IPS-18c (cell line): ENCODE results near the gene GNB3.

Experiments used
- H3K4me3 ChIP-seq: 2 replicates; pipeline ENCODE4 v1.7.0; 2013; ENCODE audit warnings: low read depth, mild to moderate bottlenecking, low read length, moderate library complexity; ENCODE audit not compliant: insufficient read depth
- H3K9me3 ChIP-seq: one replicate; pipeline ENCODE4 v1.6.1; 2013; ENCODE audit warnings: mild to moderate bottlenecking, low read length, moderate library complexity; ENCODE audit not compliant: control insufficient read depth, insufficient read depth

The GNB3 gene

DNA sequence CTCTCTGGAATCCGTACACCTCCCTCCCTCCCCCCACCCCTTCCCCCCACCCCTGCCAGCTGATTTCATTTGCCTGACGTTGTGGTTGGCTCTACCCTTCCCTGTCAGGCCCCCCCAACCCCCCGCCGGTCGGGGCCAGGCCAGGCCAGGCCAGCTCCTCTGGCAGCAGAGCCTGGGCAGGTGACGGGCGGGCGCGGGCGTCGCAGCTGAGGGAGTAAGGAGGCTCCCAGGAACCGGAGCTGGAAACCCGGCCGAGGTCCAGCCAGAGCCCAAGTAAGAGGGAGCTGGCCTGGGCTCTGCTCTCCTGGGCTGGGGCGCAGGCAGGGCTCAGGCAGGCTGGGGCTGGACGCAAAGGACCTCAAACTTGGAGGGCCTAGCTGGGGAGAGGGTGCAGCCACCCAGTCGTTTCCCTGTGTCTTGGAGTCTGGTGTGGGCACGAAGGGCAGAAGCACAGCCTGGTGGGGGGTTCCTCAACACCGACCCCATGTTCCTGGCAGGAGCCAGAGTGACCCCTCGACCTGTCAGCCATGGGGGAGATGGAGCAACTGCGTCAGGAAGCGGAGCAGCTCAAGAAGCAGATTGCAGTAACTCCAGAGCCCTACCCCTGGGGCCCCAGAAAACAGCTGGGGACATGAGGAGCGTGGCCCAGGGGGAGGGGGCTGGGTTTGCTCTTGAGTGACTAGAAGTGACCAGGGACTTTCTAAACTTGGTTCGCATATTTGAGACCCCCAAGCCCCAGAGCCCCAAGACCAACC, at the start of gene GNB3:
Gene GNB3, plus strand, starts transcription at position 165 of the 755 bp plus-strand sequence. Its CDS starts 363 bp downstream, at position 528.
- no peak within 1 kb of the TSS for H3K4me3 ChIP-seq
- no peaks in the 10 kb centered on the region for H3K9me3 ChIP-seq

DNA sequence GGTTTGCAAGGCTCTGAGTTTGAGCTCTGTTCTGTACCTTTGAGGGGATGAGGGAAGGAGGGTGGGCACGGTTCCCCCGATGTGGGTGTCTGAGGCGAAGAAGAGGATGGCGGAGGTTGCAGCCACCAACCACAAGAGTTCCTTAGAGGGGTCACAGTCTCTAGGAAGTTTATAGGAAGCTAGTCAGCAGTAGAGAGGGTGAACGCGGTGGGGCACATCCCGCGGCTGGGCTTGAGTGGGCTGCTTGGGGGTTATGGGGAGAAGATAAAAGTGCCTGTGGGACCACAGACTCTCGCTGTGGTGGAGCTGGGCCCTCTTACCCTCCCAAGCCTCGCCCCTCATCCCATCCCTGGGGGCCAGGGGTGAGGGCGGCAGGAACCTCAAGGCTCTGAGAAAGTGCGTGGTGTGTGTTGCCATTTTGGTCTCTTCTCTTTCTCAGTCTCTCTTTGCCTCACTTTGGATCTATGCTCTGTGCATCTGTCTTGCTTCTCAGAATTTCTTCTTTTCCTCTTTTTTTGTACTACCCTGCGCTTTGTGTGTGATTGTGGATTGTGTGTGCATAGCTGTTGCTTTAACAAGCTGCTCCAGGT, 48.7 kb upstream of the GNB3 start:
- no peak overlapping the region for H3K4me3 ChIP-seq

DNA sequence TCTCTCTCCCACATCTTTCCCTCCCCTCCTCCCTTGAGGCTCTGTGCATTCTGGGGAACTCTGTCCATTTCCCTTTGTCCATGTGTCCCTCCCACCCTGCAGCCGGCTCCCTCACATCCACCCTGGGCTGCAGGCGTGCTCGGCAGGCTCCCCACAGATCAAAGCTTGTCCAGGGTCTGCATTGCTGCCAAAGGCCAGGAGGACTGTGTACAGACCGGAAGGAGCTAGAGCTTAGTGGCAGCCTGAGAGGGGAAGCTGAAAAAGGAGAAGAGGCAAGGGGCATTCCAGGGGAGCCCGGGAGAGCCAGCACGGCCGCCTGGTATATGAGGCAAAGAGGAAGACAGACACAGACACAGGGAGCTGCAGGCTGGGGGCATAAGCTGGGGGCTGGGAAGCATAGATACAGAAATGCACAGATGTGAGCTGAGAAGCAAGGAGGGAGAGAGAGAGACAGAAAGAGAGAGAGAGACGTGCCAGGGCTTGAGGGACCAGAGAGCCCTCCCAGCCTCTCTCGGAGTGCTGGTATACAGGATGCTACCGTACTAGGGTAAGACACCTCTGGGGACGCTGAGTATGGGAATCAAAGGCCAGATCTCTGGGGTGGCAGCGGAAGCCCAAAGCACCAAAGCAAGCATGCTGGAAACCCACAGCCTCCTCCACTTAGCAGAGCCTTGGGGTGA, 48.1 kb upstream of the GNB3 start:
- Histone ChIP-seq H3K9me3 (no peaks in the 10 kb centered on the region), H3K4me3 (no peak overlapping the region)

More for the DNA sequence above, 48.7 kb upstream of the GNB3 start:
- H3K9me3 ChIP-seq = no peaks in the 10 kb centered on the region

DNA sequence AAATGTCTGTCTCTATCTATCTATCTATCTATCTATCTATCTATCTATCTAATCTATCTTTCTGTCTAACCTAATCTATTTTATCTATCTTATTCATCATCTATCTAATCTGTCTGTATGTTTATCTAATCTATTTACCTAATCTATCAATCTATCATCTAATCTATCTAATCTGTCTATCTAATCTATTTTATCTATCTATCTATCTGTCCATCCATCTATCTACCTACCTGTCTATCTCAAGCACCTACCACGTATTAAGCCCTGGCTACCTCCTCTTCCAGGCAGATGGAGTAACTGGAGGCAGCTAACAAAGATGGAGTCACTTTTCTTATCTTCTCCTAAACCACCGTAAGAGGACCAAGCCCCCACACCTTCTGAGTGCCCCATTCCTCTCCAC, 45.6 kb upstream of the GNB3 start:
- Histone ChIP-seq H3K4me3 (no peak overlapping the region), H3K9me3 (no peaks in the 10 kb centered on the region)

DNA sequence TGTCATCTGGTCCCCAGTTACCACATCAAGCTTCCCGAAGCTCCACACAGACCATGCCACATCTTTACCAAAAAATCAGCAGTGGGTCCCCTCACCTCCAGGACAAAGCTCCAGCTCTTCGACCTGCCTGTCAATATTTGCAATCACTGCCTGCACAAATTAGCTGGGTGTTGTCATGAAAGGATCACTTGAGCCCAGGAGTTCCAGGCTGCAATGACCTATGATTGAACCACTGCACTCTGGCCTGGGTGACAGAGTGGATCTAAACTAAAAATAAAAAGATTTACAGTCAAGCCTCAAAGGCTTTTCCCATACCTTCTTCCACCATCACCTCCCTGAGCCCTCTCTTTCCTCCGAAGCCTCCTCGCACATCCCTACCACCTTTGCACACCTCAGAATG, 44.1 kb upstream of the GNB3 start:
- Histone ChIP-seq H3K4me3 (no peak overlapping the region), H3K9me3 (no peaks in the 10 kb centered on the region)

DNA sequence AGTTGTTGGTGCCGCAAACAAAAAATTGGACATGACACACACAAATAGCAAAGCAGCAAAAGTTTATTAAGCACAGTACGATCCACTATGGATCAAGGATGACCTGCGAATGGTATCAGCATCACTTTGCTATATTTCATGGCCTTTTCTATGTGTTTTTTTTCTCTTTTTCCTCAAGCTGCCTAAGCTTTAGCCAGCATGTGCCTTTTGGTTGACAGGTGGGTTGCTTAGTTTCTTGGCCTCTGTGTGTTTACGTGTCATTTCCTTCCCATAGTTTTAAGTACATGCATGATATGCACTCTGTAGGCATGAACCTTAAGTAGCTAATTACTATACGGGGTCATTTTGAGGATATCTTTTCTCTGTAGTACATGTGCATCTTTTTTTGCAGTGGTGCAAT, 41.6 kb upstream of the GNB3 start:
- no peak overlapping the region for H3K4me3 ChIP-seq
- no peaks in the 10 kb centered on the region for H3K9me3 ChIP-seq

DNA sequence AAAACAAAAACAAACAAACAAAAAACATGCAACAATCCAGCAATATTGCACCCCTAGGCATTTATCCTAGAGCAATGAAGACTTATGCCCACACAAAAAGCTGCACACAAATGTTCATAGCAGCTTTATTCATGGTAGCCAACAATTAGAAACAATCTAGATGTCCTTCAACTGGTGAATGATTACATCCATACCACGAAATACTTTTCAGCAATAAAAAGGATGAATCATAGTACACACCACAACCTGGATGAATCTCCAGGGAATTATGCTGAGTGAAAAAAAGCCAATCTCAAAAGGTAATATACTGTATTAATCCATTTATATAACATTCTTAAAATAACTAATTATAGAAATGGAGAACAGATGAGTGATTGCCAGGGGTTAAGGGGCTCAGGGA, 33.6 kb upstream of the GNB3 start:
- H3K4me3 ChIP-seq = no peak overlapping the region
- no peaks in the 10 kb centered on the region for H3K9me3 ChIP-seq

DNA sequence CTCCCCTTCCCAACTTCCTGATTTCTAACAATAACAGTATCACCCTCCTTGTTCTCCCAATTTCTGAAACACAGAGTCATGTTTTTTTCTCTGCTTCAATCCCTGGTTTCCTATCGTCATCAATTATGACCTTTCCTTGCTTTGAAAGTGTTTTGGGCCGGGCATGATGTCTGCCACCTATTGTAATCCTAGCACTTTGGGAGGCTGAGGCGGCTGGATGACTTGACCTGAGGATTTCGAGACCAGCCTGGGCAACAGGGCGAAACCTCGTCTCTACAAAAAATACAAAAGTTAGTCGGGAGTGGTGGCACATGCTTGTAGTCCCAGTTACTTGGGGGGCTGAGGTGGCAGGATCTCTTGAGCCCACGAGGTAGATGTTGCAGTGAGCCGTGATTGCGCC, 31.7 kb upstream of the GNB3 start:
- no peak overlapping the region for H3K4me3 ChIP-seq
- H3K9me3 ChIP-seq = no peaks in the 10 kb centered on the region

DNA sequence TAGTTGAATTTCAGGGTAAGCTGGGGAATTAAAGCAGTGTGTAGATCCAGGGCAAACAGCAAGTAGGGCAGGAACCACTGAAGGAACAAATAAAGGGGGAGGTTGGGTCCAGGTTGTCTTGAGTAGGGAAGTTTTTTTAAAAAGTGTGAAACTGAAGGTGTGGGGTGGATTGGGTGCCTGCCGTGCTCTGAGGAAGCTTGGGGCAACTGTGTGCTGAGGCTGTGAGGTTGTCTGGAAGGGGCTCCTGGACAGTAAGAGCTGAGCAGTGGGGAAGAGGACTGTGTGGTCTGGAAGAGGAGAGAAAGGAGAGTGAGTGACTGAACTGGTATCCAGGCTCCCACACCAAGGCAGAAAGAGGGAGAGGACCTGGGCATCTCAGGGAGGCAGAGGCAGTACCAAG, 30.0 kb upstream of the GNB3 start:
- H3K9me3 ChIP-seq = no peaks in the 10 kb centered on the region

DNA sequence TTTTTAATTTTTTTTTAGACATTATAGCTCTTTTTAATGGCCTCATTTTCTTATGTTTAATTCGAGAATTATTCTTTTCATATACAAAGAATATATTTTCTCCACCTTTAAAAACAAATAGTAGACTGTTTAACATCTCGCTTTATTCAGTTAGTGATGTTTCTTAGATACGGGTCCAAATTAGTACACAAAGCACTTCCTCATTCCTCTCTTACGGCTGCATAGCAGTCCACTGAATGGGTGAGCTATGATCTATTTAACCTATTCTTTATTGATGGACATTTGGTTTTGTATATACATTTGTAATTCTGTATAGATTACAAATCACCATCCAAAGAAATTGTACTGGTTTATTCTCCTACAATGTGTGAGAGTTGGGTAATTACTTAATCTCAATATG, 27.4 kb upstream of the GNB3 start:
- H3K9me3 ChIP-seq = no peaks in the 10 kb centered on the region
- no peak overlapping the region for H3K4me3 ChIP-seq

More for the DNA sequence above, 30.0 kb upstream of the GNB3 start:
- no peak overlapping the region for H3K4me3 ChIP-seq

DNA sequence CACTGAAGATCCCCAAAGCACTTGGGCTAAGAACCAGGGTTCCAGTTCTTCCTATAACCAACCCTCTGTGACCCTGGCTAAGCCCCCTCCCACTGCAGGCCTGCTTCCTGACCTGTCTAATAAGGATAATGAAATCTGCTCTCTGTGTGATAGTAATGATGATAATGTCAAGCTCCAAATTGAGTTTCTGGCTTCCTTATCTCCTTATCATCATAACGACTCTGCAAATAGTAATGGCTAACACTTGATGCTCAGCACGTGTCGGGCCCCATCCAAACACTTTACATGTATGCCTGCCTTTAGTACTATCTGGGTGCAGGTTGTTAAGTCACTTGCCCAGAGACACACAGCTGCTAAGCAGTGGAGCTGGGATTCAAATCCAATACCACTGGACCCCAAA, 24.1 kb upstream of the GNB3 start:
- H3K9me3 ChIP-seq = no peaks in the 10 kb centered on the region

DNA sequence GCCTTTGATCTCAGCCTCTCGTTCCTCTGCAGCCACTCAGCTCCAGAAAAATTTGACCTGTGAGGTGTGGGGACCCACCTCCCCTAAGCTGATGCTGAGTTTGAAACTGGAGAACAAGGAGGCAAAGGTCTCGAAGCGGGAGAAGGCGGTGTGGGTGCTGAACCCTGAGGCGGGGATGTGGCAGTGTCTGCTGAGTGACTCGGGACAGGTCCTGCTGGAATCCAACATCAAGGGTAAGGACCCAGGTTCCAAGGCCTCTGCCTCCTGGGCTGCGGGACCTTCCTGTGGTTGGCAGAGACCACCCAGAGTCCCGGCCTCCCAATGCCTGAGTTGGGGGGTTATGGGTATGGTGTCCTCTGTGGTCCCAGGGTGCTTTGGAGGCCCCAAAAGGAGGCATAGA, 23.6 kb upstream of the GNB3 start:
- Histone ChIP-seq H3K9me3 (no peaks in the 10 kb centered on the region), H3K4me3 (no peak overlapping the region)

More for the DNA sequence above, 24.1 kb upstream of the GNB3 start:
- no peak overlapping the region for H3K4me3 ChIP-seq

DNA sequence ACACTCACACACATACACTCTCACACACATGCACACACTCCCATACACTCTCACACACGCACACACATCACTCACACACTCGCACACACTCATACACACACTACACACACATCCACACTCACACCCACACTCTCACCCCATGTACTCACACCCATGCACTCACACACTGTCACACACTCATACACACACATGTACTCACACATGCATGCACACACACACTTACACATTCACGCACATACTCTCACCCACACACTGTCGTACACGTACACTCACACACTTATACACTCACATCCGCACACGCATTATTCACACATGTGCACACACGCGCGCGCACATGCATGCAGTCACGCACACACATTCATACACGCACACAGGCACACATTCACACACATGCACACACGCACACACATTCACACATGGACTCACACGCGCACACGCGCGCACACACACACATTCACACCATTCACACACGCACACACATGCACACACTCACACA, 23.0 kb upstream of the GNB3 start:
- Histone ChIP-seq H3K9me3 (no peaks in the 10 kb centered on the region), H3K4me3 (no peak overlapping the region)

DNA sequence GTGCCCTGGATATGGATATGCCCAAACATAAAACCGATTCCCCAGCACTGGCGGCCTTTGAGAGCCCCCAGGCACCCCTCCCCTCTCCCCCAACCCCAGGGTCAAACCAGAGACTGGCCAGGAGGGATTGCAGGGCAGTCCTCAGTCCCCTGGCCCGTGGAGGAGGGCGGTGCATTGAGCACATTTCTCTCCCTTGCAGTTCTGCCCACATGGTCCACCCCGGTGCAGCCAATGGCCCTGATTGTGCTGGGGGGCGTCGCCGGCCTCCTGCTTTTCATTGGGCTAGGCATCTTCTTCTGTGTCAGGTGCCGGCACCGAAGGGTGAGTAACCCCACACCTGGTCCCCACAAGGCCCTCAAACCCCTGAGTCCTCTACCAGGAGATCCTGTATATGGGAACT, 22.5 kb upstream of the GNB3 start:
- no peak overlapping the region for H3K4me3 ChIP-seq

DNA sequence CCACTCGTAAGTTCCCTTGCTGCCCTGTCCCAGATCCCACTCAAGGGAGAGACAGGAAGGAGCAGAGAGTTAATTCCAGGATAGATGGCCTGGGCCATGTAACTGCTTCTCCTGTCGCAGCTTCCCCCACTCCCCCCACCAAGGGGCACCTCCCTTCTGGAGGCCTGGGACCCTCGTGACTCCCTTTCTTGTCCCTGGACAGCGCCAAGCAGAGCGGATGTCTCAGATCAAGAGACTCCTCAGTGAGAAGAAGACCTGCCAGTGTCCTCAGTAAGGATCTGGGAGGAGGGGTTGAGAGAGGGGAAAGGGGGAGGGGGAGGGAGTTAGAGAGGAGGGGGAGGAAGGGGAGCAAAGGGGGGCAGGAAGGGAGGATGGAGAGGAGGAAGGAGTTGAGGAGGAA, 22.1 kb upstream of the GNB3 start:
- Histone ChIP-seq H3K4me3 (peak overlapping the region; percentile 4; the same call in 1 of the 2 replicates), H3K9me3 (no peaks in the 10 kb centered on the region)

More for the DNA sequence above, 22.5 kb upstream of the GNB3 start:
- H3K9me3 ChIP-seq = no peaks in the 10 kb centered on the region

DNA sequence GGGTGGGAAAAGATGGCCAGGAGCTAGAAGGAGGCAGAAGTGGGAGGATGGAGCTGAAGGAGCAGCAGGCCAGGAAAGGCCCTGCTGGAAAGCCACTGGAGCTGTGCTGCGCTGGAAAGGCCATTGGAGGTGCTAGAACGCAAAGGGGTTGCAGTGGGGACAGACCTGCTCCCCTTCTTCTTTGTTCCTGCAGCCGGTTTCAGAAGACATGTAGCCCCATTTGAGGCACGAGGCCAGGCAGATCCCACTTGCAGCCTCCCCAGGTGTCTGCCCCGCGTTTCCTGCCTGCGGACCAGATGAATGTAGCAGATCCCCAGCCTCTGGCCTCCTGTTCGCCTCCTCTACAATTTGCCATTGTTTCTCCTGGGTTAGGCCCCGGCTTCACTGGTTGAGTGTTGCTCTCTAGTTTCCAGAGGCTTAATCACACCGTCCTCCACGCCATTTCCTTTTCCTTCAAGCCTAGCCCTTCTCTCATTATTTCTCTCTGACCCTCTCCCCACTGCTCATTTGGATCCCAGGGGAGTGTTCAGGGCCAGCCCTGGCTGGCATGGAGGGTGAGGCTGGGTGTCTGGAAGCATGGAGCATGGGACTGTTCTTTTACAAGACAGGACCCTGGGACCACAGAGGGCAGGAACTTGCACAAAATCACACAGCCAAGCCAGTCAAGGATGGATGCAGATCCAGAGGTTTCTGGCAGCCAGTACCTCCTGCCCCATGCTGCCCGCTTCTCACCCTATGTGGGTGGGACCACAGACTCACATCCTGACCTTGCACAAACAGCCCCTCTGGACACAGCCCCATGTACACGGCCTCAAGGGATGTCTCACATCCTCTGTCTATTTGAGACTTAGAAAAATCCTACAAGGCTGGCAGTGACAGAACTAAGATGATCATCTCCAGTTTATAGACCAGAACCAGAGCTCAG, 21.4 kb upstream of the GNB3 start:
- H3K4me3 ChIP-seq = no peak overlapping the region
- no peaks in the 10 kb centered on the region for H3K9me3 ChIP-seq

DNA sequence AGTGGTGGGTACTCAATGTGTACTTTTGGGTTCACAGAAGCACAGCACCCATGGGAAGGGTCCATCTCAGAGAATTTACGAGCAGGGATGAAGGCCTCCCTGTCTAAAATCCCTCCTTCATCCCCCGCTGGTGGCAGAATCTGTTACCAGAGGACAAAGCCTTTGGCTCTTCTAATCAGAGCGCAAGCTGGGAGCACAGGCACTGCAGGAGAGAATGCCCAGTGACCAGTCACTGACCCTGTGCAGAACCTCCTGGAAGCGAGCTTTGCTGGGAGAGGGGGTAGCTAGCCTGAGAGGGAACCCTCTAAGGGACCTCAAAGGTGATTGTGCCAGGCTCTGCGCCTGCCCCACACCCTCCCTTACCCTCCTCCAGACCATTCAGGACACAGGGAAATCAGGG, 20.6 kb upstream of the GNB3 start:
- Histone ChIP-seq H3K4me3 (no peak overlapping the region), H3K9me3 (no peaks in the 10 kb centered on the region)
